Heart left ventricle (tissue), 16 donors: Measurements from ENCODE around the gene ABCD4. TPM values are rescaled to one million over a fixed set of nuclear protein-coding genes. Genes with fewer than 3 reads are reported as not detected.
"Not testable (repeated sequence)": the region's sequence is repeated elsewhere in the genome, so short reads cannot be mapped to it uniquely, and the experiment has no call there.

Source experiments
- ATAC-seq, 4 donors: fragments of 200-7000 bp; cut with Tn5 transposase; one replicate each; pipeline ENCODE4 v1.9.1; 2020 to 2022; ENCODE audit warnings: moderate library complexity in 4 of 4, mild to moderate bottlenecking in 3 of 4, moderate number of reproducible peaks in 1 of 4
- DNase-seq, 5 donors: peaks; one replicate each; pipeline ENCODE4 v3.0.0-alpha.2; 2020
- H3K27ac ChIP-seq, 12 donors: fragments of 200-600 bp; sonication (generic) in 4 of 12; one replicate each; pipeline versions ENCODE4 v1.5.0 to v1.8.0; 2016 to 2022; ENCODE audit warnings: mild to moderate bottlenecking in 2 of 12
- H3K27me3 ChIP-seq, 9 donors: fragments of 200-600 bp; sonication (generic) in 2 of 9; one replicate each; pipeline versions ENCODE4 v1.5.1 to v1.8.0; 2016 to 2022; ENCODE audit warnings: mild to moderate bottlenecking in 3 of 9
- H3K36me3 ChIP-seq, 9 donors: fragments of 200-600 bp; sonication (generic) in 2 of 9; one replicate each; pipeline versions ENCODE4 v1.5.0 to v1.8.0; 2018 to 2022; ENCODE audit warnings: mild to moderate bottlenecking in 2 of 9
- H3K4me1 ChIP-seq, 12 donors: fragments of 200-600 bp; sonication (generic) in 4 of 12; one replicate each; pipeline versions ENCODE4 v1.5.0 to v1.8.0; 2016 to 2022; ENCODE audit warnings: mild to moderate bottlenecking in 3 of 12
- H3K4me3 ChIP-seq, 12 donors: fragments of 200-600 bp; sonication (generic) in 4 of 12; one replicate each; pipeline versions ENCODE4 v1.5.0 to v1.8.0; 2017 to 2022; ENCODE audit warnings: mild to moderate bottlenecking in 9 of 12, moderate library complexity in 4 of 12
- H3K9me3 ChIP-seq, 12 donors: fragments of 200-600 bp; sonication (generic) in 4 of 12; one replicate each; pipeline versions ENCODE4 v1.5.0 to v1.8.0; 2016 to 2022; ENCODE audit warnings: mild to moderate bottlenecking in 1 of 12
- CTCF ChIP-seq, 12 donors: fragments of 200-600 bp; sonication (generic) in 4 of 12; IDR thresholded peaks; one replicate each; pipeline versions ENCODE4 v1.5.0 to v1.8.0; 2018 to 2022; ENCODE audit warnings: antibody characterized with exemption in 12 of 12, mild to moderate bottlenecking in 5 of 12
- POLR2A ChIP-seq, 2 donors: fragments of 450-650 bp; IDR thresholded peaks; one replicate each; pipeline ENCODE4 v1.6.1; 2017; ENCODE audit warnings: antibody characterized with exemption in 2 of 2, mild to moderate bottlenecking in 2 of 2, moderate library complexity in 2 of 2
- WGBS, 4 donors: extraction: QIAGEN DNeasy Blood & Tissue Kit in 2 of 4; methylation state at CpG; one replicate each; pipeline versions ENCODE4 v1.1.5 to v1.1.7; 2013 to 2018; 5-methylcytosine and 5-hydroxymethylcytosine counted together
- intact Hi-C, 10 donors: fragments of 100-400 bp; cut with DNase I; formaldehyde crosslinking; loops; one replicate each; pipeline versions ENCODE4 v1.11.1 to v1.14.2; 2022
- polyA plus RNA-seq, 2 donors: library from polyadenylated mRNA; stranded (reverse); fragments of 200-250 nt; gene quantifications; one replicate each; pipeline ENCODE4 v1.2.3, GENCODE V29; 2013
- total RNA-seq, 9 donors: library from RNA; depleted of rRNA in 2 of 9; stranded (reverse); fragments of >200 nt in 2 of 9; fragmentation: NEBNext Ultra II Directional in 3 of 9; extraction: Animal tissue kit (Norgen Biotek cat#: 25700) in 3 of 9; gene quantifications; one replicate each; pipeline versions ENCODE4 v1.1.0 to v1.2.4, GENCODE V29; 2016 to 2023
- donor health status: ischemic (EF 13 %, LVEDD 7.1; RV severe dilation, severe dysfunction).
- donor health status: healthy with polysubstance abuse.
- donor health status: DM: no; HTN: yes; CAD: no.
- donor health status: DM: no; HTN: no; CAD: no.
- donor health status: ischemic (EF 25% LVEDD 6.9; RV normal size, moderate dysfunction).
- donor health status: ischemic (EF 25% LVEDD 5.7; RV mildly dilated, moderate dysfunction).
- donor health status: healthy.
- donor health status: DM: yes; HTN: yes; CAD: no.
- donor health status: ischemic (EF 35%, LVEDD 5.7; RV mildly dilated, moderate dysfunction).
- donor health status: nonischemic (EF 11% LVEDD 7.7; RV severe dilation, severe dysfunction).
- donor health status: DM: yes; HTN: yes; CAD: no.
- donor health status: PGD.
- donor health status: ischemic (EF 29% LVEDD 5.4; RV normal size, mild dysfunction).
- donor health status: nonischemic (EF 23%, LVEDD 6.1; RV moderate dilation, normal function).

ABCD4 gene
- total and polyA plus RNA-seq, 11 donors, result 11.2 to 42.9 (median 22.3) TPM

GRCh38 chr14:74347097-74347794, 44.5 kb upstream of the ABCD4 start:
- Histone ChIP-seq H3K4me1 (no peaks in the 10 kb centered on the region), H3K36me3 (no peaks in the 10 kb centered on the region), H3K9me3 (no peaks in the 10 kb centered on the region), H3K27me3 (peaks cover 0 to 31% (median 5%) of the 10 kb centered on the region in 9 donors), H3K27ac (no peak overlapping the region), H3K4me3 (no peak overlapping the region)
- no peak for DNase-seq
- no peak for ATAC-seq
- WGBS, 4 donors, result 68 to 74% (median 72%) methylated on average over 7 of the region's 7 CpGs
- intact Hi-C loops, result no loop called here
- TF ChIP-seq CTCF (IDR thresholded peaks at IDR 0.05) (no peak), POLR2A (IDR thresholded peaks at IDR 0.05) (no peak)

GRCh38 chr14:74346341-74346740, 43.6 kb upstream of the ABCD4 start:
- Histone ChIP-seq H3K4me1 (no peaks in the 10 kb centered on the region), H3K4me3 (no peak overlapping the region), H3K9me3 (no peaks in the 10 kb centered on the region), H3K27me3 (peaks cover 0 to 22% (median 5%) of the 10 kb centered on the region in 9 donors), H3K27ac (no peak overlapping the region), H3K36me3 (no peaks in the 10 kb centered on the region)
- WGBS, 4 donors, result 71 to 84% (median 77%) methylated on average over 2 of the region's 2 CpGs
- intact Hi-C loops, result no loop called here
- no peak for ATAC-seq
- no peak for TF ChIP-seq POLR2A (IDR thresholded peaks at IDR 0.05)
- peak in 1 of 12 donors; percentile 7 for TF ChIP-seq CTCF (IDR thresholded peaks at IDR 0.05)
- DNase-seq, result no peak

- no peaks in the 10 kb centered on the region for H3K36me3 ChIP-seq
- no peak overlapping the region for H3K27ac ChIP-seq
- DNase-seq (no peak), ATAC-seq (no peak)
- no peak for TF ChIP-seq POLR2A (IDR thresholded peaks at IDR 0.05)
- no peak for TF ChIP-seq CTCF (IDR thresholded peaks at IDR 0.05)
- no peaks in the 10 kb centered on the region for H3K27me3 ChIP-seq
- H3K4me3 ChIP-seq, result no peak overlapping the region
- intact Hi-C loops, result no loop called here
- 79 to 84% (median 83%) methylated on average over 4 of the region's 4 CpGs for WGBS, 4 donors
- no peaks in the 10 kb centered on the region for H3K4me1 ChIP-seq
- no peaks in the 10 kb centered on the region for H3K9me3 ChIP-seq
These were observed 31.2 kb upstream of the ABCD4 start for GRCh38 chr14:74333909-74334308.

- H3K9me3 ChIP-seq, H3K4me1 ChIP-seq, ATAC-seq, H3K27me3 ChIP-seq, H3K36me3 ChIP-seq, H3K4me3 ChIP-seq, H3K27ac ChIP-seq, DNase-seq, intact Hi-C loops: not testable (repeated sequence)
- 70 to 79% (median 77%) methylated on average over 7 to 9 of the region's 9 CpGs for whole genome bisulfite sequencing, 4 donors
These were observed 27.3 kb upstream of the ABCD4 start for GRCh38 chr14:74329950-74330552.
